Chondrocyte (in vitro differentiated cells): ENCODE measurements around the gene ISG20. TPM values are rescaled to one million over a fixed set of nuclear protein-coding genes. Genes with fewer than 3 reads are reported as not detected.

Experiments used
- DNase-seq: peaks from one replicate; pipeline ENCODE4 v3.0.0; 2021; ENCODE audit warnings: mixed read lengths, low spot score
- H3K27ac Mint-ChIP-seq: one replicate; pipeline ENCODE4 v1.8.0; 2021; ENCODE audit warnings: mild to moderate bottlenecking, moderate library complexity, mixed read lengths; ENCODE audit not compliant: unreplicated experiment
- H3K27me3 Mint-ChIP-seq: 2 replicates; pipeline ENCODE4 v1.8.0; 2021; ENCODE audit warnings: low read depth, mixed read lengths
- H3K36me3 Mint-ChIP-seq: 2 replicates; pipeline ENCODE4 v1.8.0; 2021; ENCODE audit warnings: low read depth, mixed read lengths
- H3K4me1 Mint-ChIP-seq: 2 replicates; pipeline ENCODE4 v1.8.0; 2021; ENCODE audit warnings: low read depth, mild to moderate bottlenecking, mixed read lengths
- H3K4me3 Mint-ChIP-seq: one replicate; pipeline ENCODE4 v1.8.0; 2021; ENCODE audit warnings: mild to moderate bottlenecking, moderate library complexity, mixed read lengths; ENCODE audit not compliant: unreplicated experiment
- H3K9me3 Mint-ChIP-seq: 2 replicates; pipeline ENCODE4 v1.8.0; 2021; ENCODE audit warnings: low read depth, mixed read lengths
- total RNA-seq: library from RNA; stranded (reverse); gene quantifications from 3 replicates; pipeline ENCODE4 v1.2.1, GENCODE V29; 2021
- TF ChIP-seq, protein P1 (sequence below): fragments of 200-600 bp; sonication (generic); IDR thresholded peaks from 2 replicates; pipeline ENCODE4 v1.5.0; 2021; ENCODE audit warnings: antibody characterized with exemption, mild to moderate bottlenecking, moderate library complexity

The ISG20 gene
- total RNA-seq, 1 donor from 2014 or later: 4.5 TPM

DNA sequence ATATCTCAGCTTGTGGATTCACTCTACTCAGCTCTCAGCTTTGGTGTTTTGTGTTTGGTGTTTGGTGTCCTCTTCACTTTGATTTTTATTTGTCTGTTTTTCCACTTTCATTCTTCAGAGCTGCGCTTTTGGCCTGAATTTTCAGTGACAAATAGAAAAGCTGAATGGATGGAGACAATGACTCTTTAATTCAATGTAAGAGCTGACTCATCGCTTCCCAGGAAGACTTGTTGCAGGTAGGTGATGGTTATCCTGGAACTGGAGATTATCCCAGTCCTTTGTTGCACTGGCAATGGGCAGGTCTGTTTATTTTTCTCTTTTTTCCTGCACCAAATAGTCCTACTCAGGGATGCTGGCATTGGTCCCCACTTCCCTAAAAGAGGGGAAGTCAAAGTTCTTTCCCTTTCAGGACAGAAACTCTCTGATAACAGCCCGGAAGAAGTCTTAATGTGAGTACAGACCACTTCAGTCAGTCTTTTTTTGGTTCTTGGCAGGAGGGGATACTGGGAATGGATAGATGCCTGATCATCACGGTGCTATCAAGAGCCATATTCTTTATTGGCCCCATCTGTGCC, 30.1 kb upstream of the ISG20 start:
- Mint-ChIP-seq H3K4me3 (no peak overlapping the region), H3K36me3 (peaks cover 5% of the 10 kb centered on the region), H3K27ac (no peak overlapping the region), H3K27me3 (peaks cover 70% of the 10 kb centered on the region), H3K4me1 (peaks cover 27% of the 10 kb centered on the region), H3K9me3 (no peaks in the 10 kb centered on the region)
- TF ChIP-seq, protein P1, sequence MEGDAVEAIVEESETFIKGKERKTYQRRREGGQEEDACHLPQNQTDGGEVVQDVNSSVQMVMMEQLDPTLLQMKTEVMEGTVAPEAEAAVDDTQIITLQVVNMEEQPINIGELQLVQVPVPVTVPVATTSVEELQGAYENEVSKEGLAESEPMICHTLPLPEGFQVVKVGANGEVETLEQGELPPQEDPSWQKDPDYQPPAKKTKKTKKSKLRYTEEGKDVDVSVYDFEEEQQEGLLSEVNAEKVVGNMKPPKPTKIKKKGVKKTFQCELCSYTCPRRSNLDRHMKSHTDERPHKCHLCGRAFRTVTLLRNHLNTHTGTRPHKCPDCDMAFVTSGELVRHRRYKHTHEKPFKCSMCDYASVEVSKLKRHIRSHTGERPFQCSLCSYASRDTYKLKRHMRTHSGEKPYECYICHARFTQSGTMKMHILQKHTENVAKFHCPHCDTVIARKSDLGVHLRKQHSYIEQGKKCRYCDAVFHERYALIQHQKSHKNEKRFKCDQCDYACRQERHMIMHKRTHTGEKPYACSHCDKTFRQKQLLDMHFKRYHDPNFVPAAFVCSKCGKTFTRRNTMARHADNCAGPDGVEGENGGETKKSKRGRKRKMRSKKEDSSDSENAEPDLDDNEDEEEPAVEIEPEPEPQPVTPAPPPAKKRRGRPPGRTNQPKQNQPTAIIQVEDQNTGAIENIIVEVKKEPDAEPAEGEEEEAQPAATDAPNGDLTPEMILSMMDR: no peak
- no peak for DNase-seq

DNA sequence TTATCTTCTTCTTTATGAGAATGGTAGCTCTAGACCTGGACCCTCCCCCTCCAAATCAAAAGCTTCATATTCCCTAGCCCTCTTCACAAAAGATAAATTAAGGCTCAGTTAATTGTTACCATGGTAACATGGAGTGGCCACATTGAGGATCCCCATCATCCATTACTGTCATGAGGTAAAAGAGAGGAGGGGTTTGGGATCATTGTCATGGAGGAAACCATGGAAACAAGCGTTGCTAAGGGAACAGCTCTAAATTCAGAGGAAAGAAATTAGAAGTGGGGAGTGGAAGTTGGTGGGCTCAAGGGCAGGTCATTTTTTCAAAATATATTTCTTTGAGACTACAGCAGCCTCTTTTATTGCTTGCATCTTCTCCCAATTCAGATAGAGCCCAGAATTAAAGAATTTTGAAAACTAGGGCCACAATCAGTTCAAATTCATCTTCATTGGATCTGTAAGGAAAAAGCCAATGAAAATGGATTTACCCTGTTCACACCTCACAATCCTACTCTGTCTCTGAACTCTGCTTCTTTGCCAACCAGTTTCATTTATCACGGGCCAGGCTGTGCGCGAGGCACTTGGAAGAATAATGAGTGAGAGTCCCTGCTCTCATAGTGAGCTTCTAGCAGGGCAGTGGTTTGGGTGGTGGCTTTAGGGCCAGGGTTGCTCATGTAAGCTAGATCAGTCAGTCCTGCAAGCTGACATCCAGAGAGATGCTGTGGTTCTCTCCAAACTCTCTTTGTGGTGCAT, 29.3 kb upstream of the ISG20 start:
- H3K36me3 Mint-ChIP-seq: peaks cover 5% of the 10 kb centered on the region
- H3K27me3 Mint-ChIP-seq: peaks cover 62% of the 10 kb centered on the region
- DNase-seq: no peak
- H3K4me1 Mint-ChIP-seq: peaks cover 25% of the 10 kb centered on the region
- H3K27ac Mint-ChIP-seq: no peak overlapping the region
- H3K9me3 Mint-ChIP-seq: no peaks in the 10 kb centered on the region
- no peak overlapping the region for H3K4me3 Mint-ChIP-seq
- TF ChIP-seq, protein P1: no peak

- peaks cover 51% of the 10 kb centered on the region for H3K27me3 Mint-ChIP-seq
- H3K27ac Mint-ChIP-seq: no peak overlapping the region
- peaks cover 17% of the 10 kb centered on the region for H3K4me1 Mint-ChIP-seq
- H3K9me3 Mint-ChIP-seq: no peaks in the 10 kb centered on the region
- no peak overlapping the region for H3K4me3 Mint-ChIP-seq
- TF ChIP-seq, protein P1: no peak
- no peak for DNase-seq
- peaks cover 5% of the 10 kb centered on the region for H3K36me3 Mint-ChIP-seq
Measured at GRCh38 chr15:88610701-88611231, 28.1 kb upstream of the ISG20 start.

- Mint-ChIP-seq H3K4me1 (peaks cover 12% of the 10 kb centered on the region), H3K9me3 (no peaks in the 10 kb centered on the region), H3K27me3 (peaks cover 36% of the 10 kb centered on the region), H3K4me3 (no peak overlapping the region), H3K36me3 (peaks cover 1% of the 10 kb centered on the region), H3K27ac (no peak overlapping the region)
- no peak for DNase-seq
- TF ChIP-seq, protein P1: no peak
Measured at GRCh38 chr15:88612186-88612796, 26.5 kb upstream of the ISG20 start.
